Mesenchymal stem cell (in vitro differentiated cells and primary cell): ENCODE measurements around the gene HS2ST1.
"Not testable (repeated sequence)": the region's sequence is repeated elsewhere in the genome, so short reads cannot be mapped to it uniquely, and the experiment has no call there.

Source experiments
- DNase-seq: peaks from one replicate; pipeline ENCODE4 v3.0.0-alpha.2; 2013
- H2AFZ ChIP-seq: one replicate; pipeline ENCODE4 v1.6.1; 2013; ENCODE audit warnings: low read depth, mild to moderate bottlenecking, control low read depth, inconsistent platforms, low read length, moderate library complexity
- H2AK5ac ChIP-seq: 2 replicates; pipeline ENCODE4 v1.6.1; 2013; ENCODE audit warnings: low read length, moderate library complexity, mild to moderate bottlenecking, inconsistent platforms; ENCODE audit not compliant: severe bottlenecking
- H2BK120ac ChIP-seq: one replicate; pipeline ENCODE4 v1.6.1; 2013; ENCODE audit warnings: low read depth, mild to moderate bottlenecking, inconsistent platforms, low read length, moderate library complexity
- H2BK12ac ChIP-seq, 2 experiments: one replicate each; pipeline ENCODE4 v1.6.1; 2013; ENCODE audit warnings: inconsistent platforms in 2 of 2, low read length in 2 of 2, mild to moderate bottlenecking in 2 of 2, moderate library complexity in 2 of 2, control low read depth in 1 of 2
- H2BK15ac ChIP-seq: one replicate; pipeline ENCODE4 v1.6.1; 2013; ENCODE audit warnings: mild to moderate bottlenecking, low read depth, inconsistent platforms; ENCODE audit not compliant: poor library complexity, severe bottlenecking
- H2BK5ac ChIP-seq: 2 replicates; pipeline ENCODE4 v1.6.1; 2013; ENCODE audit warnings: low read depth, mild to moderate bottlenecking, low read length, control low read depth, inconsistent platforms; ENCODE audit not compliant: poor library complexity, severe bottlenecking
- H3K14ac ChIP-seq, 2 experiments: one replicate each; pipeline ENCODE4 v1.6.1; 2013; ENCODE audit warnings: inconsistent platforms in 2 of 2, low read length in 2 of 2, control low read depth in 1 of 2, mild to moderate bottlenecking in 1 of 2, moderate library complexity in 1 of 2
- H3K18ac ChIP-seq, 2 experiments: one replicate each; pipeline ENCODE4 v1.6.1; 2013; ENCODE audit warnings: inconsistent platforms in 2 of 2, low read length in 2 of 2, control low read depth in 1 of 2, low read depth in 1 of 2, mild to moderate bottlenecking in 1 of 2
- H3K23ac ChIP-seq, 2 experiments: one replicate each; pipeline ENCODE4 v1.6.1; 2013; ENCODE audit warnings: inconsistent platforms in 2 of 2, low read length in 2 of 2, mild to moderate bottlenecking in 2 of 2, moderate library complexity in 2 of 2, control low read depth in 1 of 2
- H3K27ac ChIP-seq: 2 replicates; pipeline ENCODE4 v1.5.1; 2013; ENCODE audit warnings: mild to moderate bottlenecking, moderate library complexity, low read length, control low read depth, inconsistent platforms; ENCODE audit not compliant: poor library complexity, severe bottlenecking
- H3K27me3 ChIP-seq, 2 experiments: 2 replicates each; pipeline versions ENCODE4 v1.6.1 to v1.7.0; 2013; ENCODE audit warnings: low read length in 2 of 2, mild to moderate bottlenecking in 2 of 2, moderate library complexity in 2 of 2, control low read depth in 1 of 2, inconsistent platforms in 1 of 2; ENCODE audit not compliant: control insufficient read depth in 1 of 2, insufficient read depth in 1 of 2
- H3K36me3 ChIP-seq, 2 experiments: 2 replicates each; pipeline versions ENCODE4 v1.6.1 to v1.7.0; 2013; ENCODE audit warnings: low read length in 2 of 2, control low read depth in 1 of 2, inconsistent platforms in 1 of 2, low read depth in 1 of 2, mild to moderate bottlenecking in 1 of 2; ENCODE audit not compliant: insufficient read depth in 2 of 2, control insufficient read depth in 1 of 2
- H3K4ac ChIP-seq, 2 experiments: one replicate each; pipeline ENCODE4 v1.6.1; 2013; ENCODE audit warnings: inconsistent platforms in 2 of 2, low read length in 2 of 2, mild to moderate bottlenecking in 2 of 2, moderate library complexity in 2 of 2, control low read depth in 1 of 2, low read depth in 1 of 2
- H3K4me1 ChIP-seq: 2 replicates; pipeline ENCODE4 v1.6.1; 2013; ENCODE audit warnings: low read depth, low read length, control low read depth; ENCODE audit not compliant: control insufficient read depth, insufficient read depth
- H3K4me2 ChIP-seq: 2 replicates; pipeline ENCODE4 v1.6.1; 2013; ENCODE audit warnings: low read length, mild to moderate bottlenecking, inconsistent platforms; ENCODE audit not compliant: poor library complexity, severe bottlenecking
- H3K4me3 ChIP-seq, 2 experiments: 2 replicates each; pipeline versions ENCODE4 v1.5.1 to v1.7.0; 2013; ENCODE audit warnings: low read length in 2 of 2, mild to moderate bottlenecking in 2 of 2, control low read depth in 1 of 2, low read depth in 1 of 2; ENCODE audit not compliant: insufficient read depth in 1 of 2
- H3K79me1 ChIP-seq: replicated peaks from 2 replicates; pipeline ENCODE4 v1.6.1; 2013; ENCODE audit warnings: mild to moderate bottlenecking, control low read depth, low read length, inconsistent platforms; ENCODE audit not compliant: poor library complexity, severe bottlenecking
- H3K9ac ChIP-seq: 2 replicates; pipeline ENCODE4 v1.7.0; 2013; ENCODE audit warnings: mild to moderate bottlenecking, low read length, moderate library complexity
- H3K9me3 ChIP-seq: 2 replicates; pipeline ENCODE4 v1.7.0; 2013; ENCODE audit warnings: mild to moderate bottlenecking, low read length; ENCODE audit not compliant: control insufficient read depth
- H4K8ac ChIP-seq: one replicate; pipeline ENCODE4 v1.6.1; 2013; ENCODE audit warnings: inconsistent platforms, mild to moderate bottlenecking, low read length, moderate library complexity
- H4K91ac ChIP-seq: one replicate; pipeline ENCODE4 v1.6.1; 2013; ENCODE audit warnings: mild to moderate bottlenecking, low read length, inconsistent platforms
- WGBS: methylation state at CpG from one replicate; pipeline ENCODE4 v1.1.7; 2013; ENCODE audit warnings: mixed read lengths; 5-methylcytosine and 5-hydroxymethylcytosine counted together

The HS2ST1 gene

DNA sequence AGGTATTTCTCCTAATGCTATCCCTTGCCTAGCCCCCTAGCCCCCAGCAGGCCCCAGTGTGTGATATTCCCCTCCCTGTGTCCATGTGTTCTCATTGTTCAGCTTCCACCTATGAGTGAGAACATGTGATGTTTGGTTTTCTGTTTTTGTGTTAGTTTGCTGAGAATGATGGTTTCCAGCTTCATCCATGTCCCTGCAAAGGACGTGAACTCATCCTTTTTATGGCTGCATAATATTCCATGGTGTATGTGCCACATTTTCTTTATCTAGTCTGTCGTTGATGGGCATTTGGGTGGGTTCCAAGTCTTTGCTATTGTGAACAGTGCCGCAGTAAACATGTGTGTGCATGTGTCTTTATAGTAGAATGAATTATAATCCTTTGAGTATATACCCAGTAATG lies 75.3 kb downstream of the HS2ST1 start:
- H2BK5ac ChIP-seq, H2BK120ac ChIP-seq, H2BK12ac ChIP-seq, H3K79me1 ChIP-seq, H3K4me3 ChIP-seq, H4K8ac ChIP-seq, H2AK5ac ChIP-seq, H4K91ac ChIP-seq, H3K4me1 ChIP-seq, H2AFZ ChIP-seq, H3K18ac ChIP-seq, H3K27me3 ChIP-seq, H3K9ac ChIP-seq, H3K4ac ChIP-seq, H3K14ac ChIP-seq, DNase-seq, H3K23ac ChIP-seq, H3K4me2 ChIP-seq, H3K27ac ChIP-seq, H2BK15ac ChIP-seq, H3K9me3 ChIP-seq: not testable (repeated sequence)
- 71% methylated on average over 3 of the region's 3 CpGs for WGBS
- peaks cover 0 to 10% of the 10 kb centered on the region in 2 experiments for H3K36me3 ChIP-seq

DNA sequence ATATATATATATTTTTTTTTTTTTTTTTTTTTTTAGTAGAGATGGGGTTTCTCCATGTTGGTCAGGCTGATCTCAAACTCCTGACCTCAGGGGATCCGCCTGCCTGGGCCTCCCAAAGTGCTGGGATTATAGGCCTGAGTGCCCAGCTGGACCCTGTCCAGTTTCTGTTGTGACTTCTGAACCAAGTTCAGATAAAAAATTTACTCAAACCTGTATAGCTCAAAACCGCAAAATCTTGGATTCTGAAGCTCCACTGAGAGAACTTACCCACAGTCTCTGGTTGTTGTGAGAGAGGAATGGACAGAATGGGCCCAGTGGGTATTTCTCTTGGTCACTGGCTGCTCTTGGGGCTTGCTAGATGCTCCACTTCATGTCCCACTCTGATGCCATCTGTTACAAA lies 76.4 kb downstream of the HS2ST1 start:
- H3K9ac ChIP-seq, result no peak overlapping the region
- no peak overlapping the region for H4K91ac ChIP-seq
- H3K4ac ChIP-seq, result no peak overlapping the region
- H3K18ac ChIP-seq, result no peak overlapping the region
- H3K23ac ChIP-seq, result no peak overlapping the region
- no peak overlapping the region for H2AK5ac ChIP-seq
- H3K27ac ChIP-seq, result no peak overlapping the region
- WGBS, result 95% methylated on average over 2 of the region's 2 CpGs
- H3K36me3 ChIP-seq, result peaks cover 0 to 10% of the 10 kb centered on the region in 2 experiments
- no peak for DNase-seq
- no peak overlapping the region for H2AFZ ChIP-seq
- H3K4me3 ChIP-seq, result no peak overlapping the region
- H2BK15ac ChIP-seq, result no peak overlapping the region
- no peak overlapping the region for H2BK5ac ChIP-seq
- no peaks in the 10 kb centered on the region for H3K27me3 ChIP-seq
- H2BK120ac ChIP-seq, result no peak overlapping the region
- H3K4me1 ChIP-seq, result peaks cover 2% of the 10 kb centered on the region
- H4K8ac ChIP-seq, result no peak overlapping the region
- H3K9me3 ChIP-seq, result no peaks in the 10 kb centered on the region
- H3K14ac ChIP-seq, result no peak overlapping the region
- H2BK12ac ChIP-seq, result no peak overlapping the region
- H3K79me1 ChIP-seq, result peaks cover 5% of the 10 kb centered on the region
- H3K4me2 ChIP-seq, result no peak overlapping the region

DNA sequence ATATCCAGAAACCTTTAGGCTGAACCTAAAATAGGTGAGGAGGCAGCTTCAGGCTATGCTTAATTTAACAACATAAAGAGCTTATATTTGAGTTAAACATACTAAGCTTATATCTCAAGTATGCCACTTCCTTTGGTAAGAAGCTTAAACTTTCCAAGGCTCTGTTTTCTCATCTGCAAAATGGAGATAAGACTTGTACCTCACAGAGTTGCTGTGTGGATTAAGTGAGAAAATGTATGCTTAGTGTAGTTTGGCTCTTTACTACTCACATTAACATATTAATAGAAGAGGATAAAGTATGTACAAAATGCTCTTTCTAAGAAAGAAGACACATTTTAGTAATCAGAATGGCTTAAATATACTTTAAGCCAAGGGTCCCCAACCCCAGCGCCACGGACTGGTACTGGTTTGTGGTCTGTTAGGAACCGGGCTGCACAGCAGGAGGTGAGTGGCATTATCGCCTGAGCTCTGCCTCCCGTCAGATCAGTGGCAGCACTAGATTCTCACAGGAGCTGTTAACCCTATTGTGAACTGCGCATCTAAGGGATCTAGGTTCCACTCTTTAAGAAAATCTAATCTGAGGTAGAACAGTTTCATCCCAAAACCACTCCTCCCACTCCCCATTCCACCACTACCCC lies 77.2 kb downstream of the HS2ST1 start:
- H4K8ac ChIP-seq, result no peak overlapping the region
- H3K9ac ChIP-seq, result no peak overlapping the region
- no peaks in the 10 kb centered on the region for H3K9me3 ChIP-seq
- H3K4me1 ChIP-seq, result peaks cover 2% of the 10 kb centered on the region
- H3K4me3 ChIP-seq, result no peak overlapping the region
- no peak overlapping the region for H3K4ac ChIP-seq
- no peak overlapping the region for H2BK5ac ChIP-seq
- no peak for DNase-seq
- H2BK120ac ChIP-seq, result no peak overlapping the region
- H2AFZ ChIP-seq, result no peak overlapping the region
- H4K91ac ChIP-seq, result no peak overlapping the region
- H3K23ac ChIP-seq, result no peak overlapping the region
- peaks cover 6% of the 10 kb centered on the region for H3K79me1 ChIP-seq
- H2AK5ac ChIP-seq, result no peak overlapping the region
- H2BK12ac ChIP-seq, result no peak overlapping the region
- no peaks in the 10 kb centered on the region for H3K27me3 ChIP-seq
- WGBS, result 64% methylated on average over 6 of the region's 6 CpGs
- no peak overlapping the region for H3K4me2 ChIP-seq
- H2BK15ac ChIP-seq, result no peak overlapping the region
- H3K18ac ChIP-seq, result no peak overlapping the region
- H3K14ac ChIP-seq, result no peak overlapping the region
- no peak overlapping the region for H3K27ac ChIP-seq
- H3K36me3 ChIP-seq, result peaks cover 0 to 10% of the 10 kb centered on the region in 2 experiments

DNA sequence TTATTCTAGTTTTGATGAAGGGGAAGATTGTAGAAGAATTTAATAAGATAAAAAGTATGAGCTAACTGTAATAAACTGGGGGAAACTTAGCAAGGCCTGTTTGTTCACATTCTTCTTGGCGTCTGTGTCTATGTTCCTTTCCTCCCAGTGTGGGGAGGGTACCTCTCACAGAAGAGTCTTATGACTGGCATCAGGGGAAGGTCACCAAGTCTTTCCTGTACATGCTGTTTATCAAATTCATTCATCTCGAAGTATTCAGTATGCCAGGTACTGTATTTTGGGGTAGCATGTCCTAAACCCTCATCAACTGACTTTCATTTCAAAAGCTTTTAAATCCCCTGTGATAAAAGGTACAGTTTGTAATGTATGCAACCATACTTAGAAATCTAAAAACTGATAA lies 78.4 kb downstream of the HS2ST1 start:
- Histone ChIP-seq H3K9ac (no peak overlapping the region), H2BK12ac (no peak overlapping the region), H3K4me1 (peaks cover 2% of the 10 kb centered on the region), H3K36me3 (peaks cover 0 to 7% of the 10 kb centered on the region in 2 experiments), H4K91ac (no peak overlapping the region), H3K4me3 (no peak overlapping the region), H4K8ac (no peak overlapping the region), H2BK15ac (no peak overlapping the region), H3K4ac (no peak overlapping the region), H3K27ac (no peak overlapping the region), H2AK5ac (no peak overlapping the region), H3K79me1 (peaks cover 8% of the 10 kb centered on the region), H3K4me2 (no peak overlapping the region), H2BK5ac (no peak overlapping the region), H2BK120ac (no peak overlapping the region), H3K18ac (peak overlapping the region in 1 of 2 experiments; percentile 70), H3K23ac (no peak overlapping the region), H3K27me3 (no peaks in the 10 kb centered on the region), H3K9me3 (no peaks in the 10 kb centered on the region), H2AFZ (no peak overlapping the region), H3K14ac (no peak overlapping the region)
- WGBS, result 45% methylated on average over 1 of the region's 2 CpGs
- DNase-seq, result no peak
